HG03064 (cell line): Measurements from ENCODE around the gene NR5A1.

Experiments
- ATAC-seq: cut with Tn5 transposase; IDR thresholded peaks from one replicate; pipeline ENCODE4 v1.9.1; 2021; ENCODE audit warnings: low read depth; ENCODE audit not compliant: unreplicated experiment

The NR5A1 gene

DNA sequence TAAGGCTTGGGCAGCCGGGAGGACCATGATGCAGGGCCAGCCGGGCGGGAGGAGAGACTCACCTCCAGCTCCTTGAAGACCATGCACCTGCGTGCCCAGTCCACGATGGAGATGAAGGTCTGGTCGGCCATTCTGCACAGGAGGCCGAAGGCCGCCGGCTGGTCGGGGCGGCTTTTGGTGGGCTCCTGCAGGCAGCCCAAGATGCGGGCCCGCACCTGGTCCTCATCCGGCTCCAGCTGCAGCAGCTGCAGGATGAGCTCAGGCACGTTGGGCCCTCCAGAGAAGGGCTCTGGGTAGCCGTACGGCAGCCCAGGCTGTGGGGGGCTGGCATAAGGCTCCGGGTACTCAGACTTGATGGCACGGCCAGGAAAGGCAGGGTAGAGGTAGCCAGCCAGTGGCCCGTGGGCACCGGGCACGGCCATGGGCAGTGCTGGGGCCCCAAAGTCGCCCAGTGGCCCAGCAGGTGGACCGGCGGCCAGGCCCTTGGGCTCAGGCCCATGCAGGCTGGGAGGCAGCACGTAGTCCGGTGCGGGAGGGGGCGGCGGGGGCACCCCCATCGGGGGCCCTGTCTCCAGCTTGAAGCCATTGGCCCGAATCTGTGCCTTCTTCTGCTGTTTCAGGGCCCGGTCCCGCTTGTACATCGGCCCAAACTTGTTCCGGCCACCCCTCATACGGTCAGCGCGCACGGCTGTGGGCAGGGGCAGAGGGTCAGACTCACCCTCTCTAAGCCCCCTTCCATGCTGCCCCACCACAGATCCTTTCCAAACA, 7.0 kb downstream of the NR5A1 start:
- ATAC-seq, result no peak

DNA sequence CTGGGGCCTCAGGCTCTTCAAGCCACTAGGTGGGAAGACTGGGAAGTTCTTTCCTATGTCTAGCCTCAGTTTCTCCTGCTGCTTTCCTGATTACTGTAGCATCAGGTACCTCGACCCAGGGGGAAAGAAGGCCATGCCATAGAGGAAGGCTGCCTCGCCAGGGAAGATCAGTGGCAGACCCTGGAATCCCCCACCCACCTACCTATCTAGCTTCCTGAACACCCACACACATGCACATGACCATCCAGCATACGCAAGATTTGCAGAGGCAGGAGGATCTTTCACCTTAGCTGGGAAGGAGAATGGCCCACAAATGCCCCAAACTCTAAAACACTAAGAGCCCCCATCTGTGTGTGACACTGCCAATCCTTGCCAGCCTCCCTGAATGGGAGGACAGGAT, 8.0 kb downstream of the NR5A1 start:
- ATAC-seq, result no peak

DNA sequence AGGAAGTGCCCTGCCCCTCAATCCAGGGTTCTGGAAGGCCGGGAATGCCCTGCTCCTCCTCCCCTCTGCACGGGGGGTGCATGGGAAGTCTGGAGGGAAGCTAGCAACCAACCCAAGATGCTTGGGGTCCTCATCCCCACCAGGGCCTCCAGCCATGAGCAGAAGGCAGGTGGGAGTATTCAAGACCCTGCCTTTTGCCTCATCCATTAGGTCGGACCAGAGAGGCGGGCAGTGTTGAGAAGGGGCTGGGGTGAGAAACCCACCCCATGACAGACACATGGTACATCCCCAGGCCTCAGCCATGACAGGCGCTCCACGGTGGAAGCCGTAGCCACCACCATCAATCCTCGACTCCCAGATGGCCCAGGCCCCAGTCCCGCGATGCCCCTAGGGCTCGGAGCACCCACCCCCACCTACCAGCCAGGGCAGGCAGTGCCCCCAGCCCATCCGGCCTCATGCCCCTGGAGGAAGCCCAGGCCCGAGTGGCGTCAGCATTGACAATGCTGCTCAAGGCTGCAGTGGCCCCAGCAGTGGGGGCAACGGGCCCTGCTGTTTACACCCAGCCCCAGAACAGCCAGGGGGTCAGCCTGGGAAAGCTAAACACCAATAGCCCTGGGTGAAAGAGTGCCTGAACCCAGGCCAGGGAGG, 8.6 kb downstream of the NR5A1 start:
- no peak for ATAC-seq

DNA sequence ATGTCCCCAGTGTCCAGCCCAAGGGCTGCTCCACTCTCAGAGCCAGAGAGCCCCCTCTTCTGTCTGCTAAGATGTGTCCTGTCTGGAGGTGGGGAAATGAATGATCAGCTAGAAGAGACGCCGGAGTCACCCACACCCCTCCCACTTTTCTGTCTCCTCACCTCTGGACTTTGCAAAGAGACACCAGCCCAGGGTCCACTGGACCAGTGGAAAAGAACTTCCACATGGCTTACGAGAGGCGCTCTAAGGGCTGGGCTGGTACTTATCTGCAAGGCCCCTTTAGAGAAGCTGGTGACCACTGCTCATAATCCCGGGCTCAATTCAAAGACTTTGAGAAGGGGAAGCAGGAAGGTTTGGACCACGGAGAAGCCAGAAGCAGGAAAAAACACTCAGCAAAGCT, 9.2 kb downstream of the NR5A1 start:
- no peak for ATAC-seq

DNA sequence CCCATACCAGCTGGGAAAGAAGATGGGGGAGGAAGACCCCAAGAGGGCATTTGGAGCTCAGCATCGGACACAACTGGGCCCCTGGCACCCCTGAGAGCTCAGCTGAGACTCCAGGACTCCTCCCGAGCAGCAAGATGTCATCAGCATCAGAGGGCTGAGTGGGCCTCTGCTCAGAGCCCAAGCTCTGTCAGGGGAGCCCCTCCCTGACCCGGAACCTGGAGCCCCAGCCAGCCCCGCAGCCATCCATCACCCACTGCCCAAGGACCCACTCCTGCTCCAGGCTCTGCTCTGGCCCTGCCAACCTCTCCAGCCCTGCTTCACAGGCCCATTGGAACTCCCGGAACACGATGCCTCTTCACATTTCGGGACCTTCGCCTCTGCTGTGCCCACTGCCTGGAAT, 9.8 kb downstream of the NR5A1 start:
- ATAC-seq, result no peak

DNA sequence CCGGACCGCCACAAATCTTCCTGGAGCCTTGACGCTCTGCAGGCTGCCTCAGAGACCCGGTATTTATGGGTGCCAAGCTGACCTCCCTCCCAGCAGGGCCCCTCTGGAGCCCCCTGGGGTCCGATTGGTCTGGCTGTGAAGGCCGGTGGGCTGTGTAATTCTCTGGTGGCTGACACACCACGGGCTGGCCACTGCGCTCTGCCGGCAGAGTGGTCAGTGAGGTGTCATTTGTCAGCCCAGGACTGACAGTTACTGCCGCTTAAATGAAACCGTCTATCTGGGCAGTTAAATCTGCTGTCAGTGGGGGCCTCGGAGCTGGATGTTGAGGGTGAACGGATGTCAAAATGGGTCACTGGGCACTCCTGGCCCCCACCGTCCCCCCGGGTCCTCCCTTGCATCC, 10.7 kb downstream of the NR5A1 start:
- no peak for ATAC-seq

DNA sequence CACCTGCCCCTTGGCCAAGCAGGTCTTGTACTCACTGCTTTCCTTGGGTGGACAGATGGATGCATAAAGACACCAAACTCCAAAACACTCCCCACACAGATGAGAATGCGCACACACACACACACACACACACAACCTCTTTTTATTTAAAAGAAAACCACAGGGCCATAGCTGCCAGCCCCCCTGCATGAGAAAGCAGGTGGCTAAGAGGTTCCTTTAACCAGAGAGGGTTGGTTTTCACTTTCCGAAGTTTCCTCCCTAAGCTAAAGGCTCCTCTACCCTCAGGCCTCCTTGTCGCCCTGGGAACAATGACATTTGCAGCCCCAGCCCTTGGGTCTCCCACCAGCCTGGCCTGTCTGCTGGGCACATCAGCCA, 11.1 kb downstream of the NR5A1 start:
- ATAC-seq, result no peak

DNA sequence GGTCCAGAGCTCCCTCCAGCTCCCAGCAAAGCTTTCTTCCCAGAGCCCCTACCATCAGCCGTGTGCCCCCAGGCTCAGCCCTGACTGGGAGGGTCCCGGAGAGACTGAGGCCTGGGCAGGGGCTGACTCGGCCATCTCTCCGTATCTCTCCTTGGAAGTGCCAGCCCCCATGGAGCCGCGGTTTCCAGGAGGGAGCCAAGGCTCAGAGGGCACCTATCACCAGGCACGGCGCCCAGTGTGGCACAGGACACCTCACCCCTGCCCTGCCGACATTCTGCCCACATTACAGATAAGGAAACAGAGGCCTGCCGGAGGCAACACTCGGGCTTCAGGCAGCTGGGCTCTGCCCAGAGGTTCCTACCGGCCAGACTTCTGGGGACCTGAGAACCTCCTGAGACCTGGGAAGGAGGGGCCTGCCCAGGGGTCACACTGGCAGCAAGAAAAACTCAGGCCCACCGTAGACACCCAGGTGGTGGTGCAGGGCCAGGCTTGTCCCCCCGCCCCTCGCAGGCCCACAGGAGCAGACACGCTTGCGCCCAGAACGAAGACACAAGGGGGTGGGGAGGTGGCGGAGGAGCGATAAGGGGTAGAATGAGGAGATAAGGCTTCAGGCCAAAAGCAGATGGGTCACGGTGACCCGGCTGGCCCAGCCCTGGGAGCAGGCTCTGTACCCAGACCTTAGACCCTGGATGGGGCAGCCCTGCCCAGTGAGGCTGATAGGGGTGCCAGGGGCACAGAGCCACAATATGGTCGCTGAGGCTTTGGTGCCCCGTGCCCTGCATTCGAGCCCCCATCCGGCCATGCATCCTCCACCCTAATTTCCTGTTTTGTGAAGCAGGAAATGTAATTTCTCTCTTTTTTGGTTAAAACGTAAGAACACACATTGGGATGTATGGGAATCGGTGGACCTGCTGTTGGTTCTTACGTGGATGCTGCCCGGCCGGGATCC, 11.8 kb downstream of the NR5A1 start:
- no peak for ATAC-seq

DNA sequence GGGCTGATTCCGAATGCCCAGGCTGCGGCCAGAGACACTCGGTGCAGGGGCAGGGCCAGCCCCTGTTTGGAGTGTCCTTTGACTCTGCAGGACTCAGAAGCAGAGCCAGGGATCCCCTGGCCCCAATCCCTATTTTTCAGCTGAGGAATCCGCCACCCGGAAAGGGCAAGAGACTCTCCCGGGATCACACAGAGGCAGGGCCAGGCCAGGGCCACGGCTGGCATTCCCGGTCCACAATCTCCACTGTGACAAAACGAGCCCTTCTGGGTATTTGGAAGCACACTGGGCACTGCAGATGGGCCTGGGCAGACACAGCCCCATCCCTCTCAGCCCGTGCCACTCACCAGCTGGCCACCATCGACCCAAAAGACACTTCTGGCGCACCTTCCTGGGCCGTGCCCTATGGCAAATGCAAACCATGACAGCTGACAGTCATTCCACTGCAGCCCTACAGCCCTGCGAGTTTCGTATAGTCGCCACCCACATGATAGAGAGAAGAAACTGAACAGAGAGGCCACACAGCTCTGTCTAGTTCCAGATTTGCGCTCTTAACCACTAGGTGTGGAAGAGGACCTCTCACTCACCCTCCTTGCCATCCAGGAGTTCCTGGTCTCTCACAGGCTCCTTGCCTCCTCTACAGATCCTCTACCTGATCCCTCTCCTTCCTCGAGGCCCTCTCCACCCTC, 13.3 kb downstream of the NR5A1 start:
- ATAC-seq, result no peak

DNA sequence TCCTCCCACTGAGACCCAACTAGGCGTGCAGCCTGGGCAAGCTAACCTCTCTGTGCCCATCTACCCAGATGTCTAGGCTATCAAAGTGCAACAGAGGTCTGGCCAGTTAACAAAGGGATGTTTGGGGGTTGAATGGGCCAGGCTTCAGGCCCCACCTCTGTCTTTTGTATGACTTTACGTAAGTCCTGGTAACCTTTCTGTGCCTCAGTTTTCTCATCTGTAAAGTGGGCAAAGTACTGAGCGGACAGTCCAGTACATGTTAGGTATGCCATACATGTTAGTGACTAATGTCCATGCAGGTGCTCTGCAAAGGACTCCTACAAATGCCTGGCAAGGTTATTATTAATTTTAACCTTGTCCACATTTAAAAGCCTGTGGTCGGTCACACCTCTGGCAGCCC, 14.0 kb downstream of the NR5A1 start:
- ATAC-seq, result no peak

DNA sequence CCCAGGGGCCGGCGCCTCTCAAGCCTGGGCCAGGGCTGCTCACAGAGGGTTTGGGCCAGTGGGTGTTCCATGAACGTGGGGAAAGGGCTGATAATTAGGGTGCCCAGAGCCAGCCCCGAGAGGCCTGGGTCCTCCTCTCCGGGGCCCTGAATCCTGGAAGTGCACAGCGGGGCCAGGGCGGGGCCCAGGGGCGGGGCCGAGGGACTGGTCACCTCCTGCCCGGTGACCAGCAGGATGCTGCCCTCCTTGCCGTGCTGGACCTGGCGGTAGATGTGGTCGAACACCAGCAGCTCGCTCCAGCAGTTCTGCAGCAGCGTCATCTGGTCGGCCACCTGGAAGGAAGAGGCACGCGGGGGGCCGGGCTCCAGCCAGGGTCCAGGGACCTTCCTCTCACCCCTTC, 14.4 kb downstream of the NR5A1 start:
- no peak for ATAC-seq

DNA sequence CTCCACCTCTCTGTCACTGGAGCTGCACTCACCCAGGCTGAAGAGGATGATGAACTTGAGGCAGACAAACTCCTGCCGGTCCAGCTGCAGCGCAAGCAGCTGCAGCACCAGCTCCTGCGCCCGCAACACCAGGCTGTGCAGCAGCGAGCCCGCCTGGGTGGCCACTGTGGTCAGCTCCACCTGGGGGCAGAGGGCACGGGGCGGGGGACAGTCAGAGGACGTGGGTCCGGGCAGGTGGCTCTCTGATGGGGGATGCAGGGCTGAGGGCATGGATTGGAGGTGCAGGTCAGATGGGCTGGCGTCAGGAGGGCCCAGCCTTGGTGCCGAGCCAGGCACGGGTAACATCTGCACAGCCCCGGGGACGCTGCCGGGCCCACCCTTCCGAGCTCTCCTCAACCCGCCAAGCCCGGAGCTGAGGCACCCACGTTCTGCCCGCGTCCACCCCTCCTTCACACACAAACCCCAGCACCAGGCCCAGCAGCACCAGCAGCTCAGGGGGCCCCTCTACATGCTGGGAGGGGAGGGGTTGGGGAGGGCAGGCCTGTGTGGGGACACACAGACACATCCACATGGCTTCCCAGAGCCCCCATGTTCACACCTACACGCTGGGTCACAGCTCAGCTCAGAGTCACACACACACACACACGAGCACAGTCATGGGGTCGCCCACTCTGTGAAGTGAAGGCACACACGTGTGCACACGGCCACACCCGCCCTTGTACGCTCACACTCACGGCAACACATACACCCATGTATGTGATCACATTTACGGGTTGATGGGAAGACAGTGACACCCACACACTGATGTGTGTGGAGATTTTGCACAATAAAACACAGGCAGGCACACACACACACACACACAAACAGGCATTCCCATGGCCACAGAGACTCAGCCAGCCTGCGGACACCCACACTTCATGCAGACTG, 15.9 kb downstream of the NR5A1 start:
- ATAC-seq, result no peak

DNA sequence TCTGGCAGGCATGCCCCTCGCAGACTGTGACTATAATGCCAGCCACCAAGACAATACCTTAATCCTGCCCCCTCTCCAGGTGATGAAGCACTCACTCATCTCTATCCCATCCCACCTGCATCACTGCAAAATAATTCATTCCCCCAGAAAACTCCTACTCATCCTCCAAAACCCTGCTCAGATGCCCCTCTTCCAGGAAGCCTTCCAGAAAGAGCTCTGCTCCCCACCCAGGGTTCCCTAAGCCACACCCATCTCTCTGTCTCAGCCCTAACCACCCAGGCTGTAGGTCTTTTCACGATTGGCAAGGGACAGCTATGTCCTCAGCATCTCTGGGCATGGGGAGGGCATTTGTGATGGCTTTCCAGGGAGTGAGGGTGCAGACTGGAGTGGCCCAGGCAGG, 17.2 kb downstream of the NR5A1 start:
- no peak for ATAC-seq

DNA sequence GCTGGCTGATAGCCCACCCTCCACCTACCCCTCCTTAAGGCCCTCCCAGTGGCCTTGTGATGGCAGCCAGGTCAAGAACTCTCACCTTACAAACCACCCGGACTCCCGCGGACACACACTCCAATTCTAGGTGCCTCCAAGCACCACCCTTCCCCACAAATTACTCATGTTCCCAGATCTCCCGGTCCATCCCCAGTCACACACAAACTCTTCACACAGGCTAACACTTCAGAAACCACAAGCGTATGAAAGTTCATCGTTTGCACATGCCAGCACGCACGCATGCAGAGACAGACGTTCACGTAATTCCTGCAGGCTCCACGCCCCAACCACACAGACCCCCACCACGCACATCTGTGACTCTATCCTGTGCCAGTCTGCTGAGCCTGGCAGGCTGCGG, 18.0 kb downstream of the NR5A1 start:
- ATAC-seq, result no peak

DNA sequence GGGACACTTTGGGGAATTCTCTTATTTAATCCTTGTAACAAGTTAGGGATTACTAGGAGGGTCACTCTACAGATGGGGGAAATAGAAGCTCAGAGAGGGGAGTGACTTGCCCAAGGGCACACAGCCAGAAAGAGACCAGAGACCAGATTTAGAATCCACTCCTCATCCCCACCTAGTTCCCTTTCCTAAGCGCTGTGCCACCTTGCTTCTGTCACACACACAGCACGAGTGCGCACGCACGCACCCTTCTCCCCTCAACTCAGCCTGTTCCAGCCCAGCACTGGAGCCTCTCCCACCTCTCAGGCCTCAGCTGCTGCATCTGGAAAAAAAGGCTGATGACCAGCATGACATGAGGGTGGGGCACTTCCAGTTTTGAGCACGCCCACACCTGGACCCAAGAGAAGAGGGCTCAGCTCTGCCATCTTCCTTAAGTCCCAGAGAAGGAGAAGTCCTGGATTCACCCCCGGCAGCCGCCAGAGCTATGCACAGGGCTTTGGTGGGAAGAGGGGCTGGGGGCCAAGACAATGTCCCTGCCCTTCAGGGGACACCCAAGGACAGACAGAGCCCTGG, 18.5 kb downstream of the NR5A1 start:
- no peak for ATAC-seq

DNA sequence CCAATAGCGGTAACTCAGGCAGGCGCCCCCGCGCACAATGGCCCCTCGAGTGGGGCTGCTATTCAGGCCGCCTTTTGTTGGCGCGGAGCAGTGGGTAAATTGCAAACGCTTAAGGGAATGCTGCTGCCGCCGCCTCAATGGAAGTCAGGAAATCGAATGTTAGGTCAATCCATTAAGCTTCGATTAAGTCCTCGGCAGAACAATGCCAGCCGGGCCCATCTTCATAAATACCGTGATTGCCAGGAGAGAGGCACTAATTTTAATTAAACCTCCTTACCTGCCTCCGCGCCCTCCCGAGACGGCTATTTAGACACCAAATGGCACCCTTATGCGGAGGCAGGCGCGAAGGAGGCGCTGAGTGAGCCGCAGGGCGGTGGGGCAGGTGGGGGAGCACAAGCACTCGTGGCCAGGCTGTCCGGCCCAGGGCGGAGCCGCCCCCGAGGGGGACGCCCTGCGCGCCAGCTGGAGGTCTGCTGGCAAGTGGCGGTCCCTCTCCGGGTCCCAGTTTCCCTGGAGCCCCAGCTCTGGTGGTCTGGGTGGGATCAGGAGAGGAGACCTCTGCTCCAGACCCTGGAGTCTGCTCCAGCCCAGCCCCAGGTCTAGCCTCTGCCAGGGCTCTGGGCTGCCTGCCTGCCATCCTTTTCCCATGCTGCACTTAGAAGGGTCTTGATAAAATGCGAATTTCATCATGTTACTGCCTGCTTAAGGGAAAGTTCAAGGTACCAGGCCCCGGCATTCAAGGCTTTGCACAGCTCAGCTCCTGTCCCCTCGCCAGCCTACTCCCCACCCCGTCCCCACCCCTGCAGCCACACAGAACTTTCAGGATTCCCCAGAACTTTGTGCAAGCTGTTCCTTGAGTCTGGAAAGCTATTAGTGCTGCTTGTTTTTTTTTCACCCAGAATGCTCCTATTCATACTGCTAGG, 19.7 kb downstream of the NR5A1 start:
- ATAC-seq, result no peak

DNA sequence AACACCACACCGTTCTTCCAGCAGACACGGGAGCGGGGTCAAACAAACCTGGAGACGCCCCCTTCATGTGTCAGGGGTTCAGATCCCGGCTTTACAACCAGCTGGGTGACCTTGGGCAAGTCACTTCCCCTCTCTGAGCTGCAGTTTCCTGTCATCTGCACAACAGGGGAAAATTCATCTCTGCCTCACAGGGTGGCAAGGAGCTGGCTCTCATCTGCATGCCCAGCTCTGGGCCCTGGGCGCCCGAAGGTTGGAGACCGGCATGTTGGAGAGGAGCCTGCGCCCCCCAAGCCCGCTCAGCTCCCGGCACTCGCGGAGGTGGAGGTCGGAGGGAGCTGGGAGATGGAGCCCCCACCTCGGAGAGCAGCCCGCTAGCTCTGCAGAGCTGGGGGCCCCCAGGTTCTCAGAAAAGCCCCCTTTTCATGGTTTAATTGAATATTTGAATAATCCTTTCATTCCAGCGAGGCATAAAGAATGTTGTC, 20.4 kb downstream of the NR5A1 start:
- ATAC-seq, result no peak

DNA sequence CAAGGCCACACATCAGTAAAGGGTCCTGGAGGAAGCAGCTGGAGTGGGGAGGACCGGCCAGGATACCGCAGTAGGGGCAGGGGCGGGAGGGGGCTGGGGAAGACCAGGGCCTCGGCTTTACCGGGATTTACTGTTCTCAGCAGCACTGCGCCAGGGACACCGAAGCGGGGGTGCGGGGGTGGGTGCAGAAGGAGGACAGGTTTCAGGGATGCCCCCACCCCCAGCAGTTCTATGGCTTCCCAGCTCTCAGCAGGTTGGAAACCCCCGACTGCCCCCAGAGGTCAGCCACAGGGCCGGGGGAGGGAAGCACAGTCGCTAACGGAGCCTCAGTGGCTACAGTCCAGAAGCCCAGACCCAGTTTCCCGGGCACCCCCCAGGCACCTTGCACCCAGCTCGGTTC, 21.3 kb downstream of the NR5A1 start:
- ATAC-seq, result no peak
